Hepatocyte (in vitro differentiated cells): ENCODE data around the gene SLC13A1. TPM values are rescaled to one million over a fixed set of nuclear protein-coding genes. Genes with fewer than 3 reads are reported as not detected.

Experiments
- DNase-seq: peaks from one replicate; pipeline ENCODE4 v3.0.0-alpha.2; 2016; ENCODE audit warnings: low spot score
- H2AFZ ChIP-seq: fragments of 200-600 bp; sonication (generic); 2 replicates; pipeline ENCODE4 v1.6.0; 2016; ENCODE audit warnings: antibody characterized with exemption, mild to moderate bottlenecking
- H3K27ac ChIP-seq: fragments of 200-600 bp; sonication (generic); 2 replicates; pipeline ENCODE4 v1.5.1; 2016; ENCODE audit warnings: mild to moderate bottlenecking
- H3K27me3 ChIP-seq: fragments of 200-600 bp; sonication (generic); 2 replicates; pipeline ENCODE4 v1.6.1; 2016
- H3K36me3 ChIP-seq: fragments of 200-600 bp; sonication (generic); replicated peaks from 2 replicates; pipeline ENCODE4 v1.5.1; 2016; ENCODE audit warnings: low read depth; ENCODE audit not compliant: insufficient read depth
- H3K4me1 ChIP-seq: fragments of 200-600 bp; sonication (generic); 2 replicates; pipeline ENCODE4 v1.5.1; 2016; ENCODE audit warnings: mild to moderate bottlenecking, moderate library complexity; ENCODE audit not compliant: insufficient read depth
- H3K4me2 ChIP-seq: fragments of 200-600 bp; sonication (generic); 2 replicates; pipeline ENCODE4 v1.6.0; 2016
- H3K4me3 ChIP-seq: fragments of 200-600 bp; sonication (generic); 2 replicates; pipeline ENCODE4 v1.5.1; 2016; ENCODE audit warnings: mild to moderate bottlenecking
- H3K79me2 ChIP-seq: fragments of 200-600 bp; sonication (generic); 2 replicates; pipeline ENCODE4 v1.6.0; 2017; ENCODE audit warnings: mild to moderate bottlenecking
- H3K9me2 ChIP-seq: fragments of 200-600 bp; sonication (generic); replicated peaks from 2 replicates; pipeline ENCODE4 v1.6.0; 2017; ENCODE audit warnings: mild to moderate bottlenecking; ENCODE audit not compliant: insufficient read depth
- H3K9me3 ChIP-seq: fragments of 200-600 bp; sonication (generic); 2 replicates; pipeline ENCODE4 v1.5.1; 2016; ENCODE audit warnings: low read depth, mild to moderate bottlenecking
- H4K20me1 ChIP-seq: fragments of 200-600 bp; sonication (generic); 2 replicates; pipeline ENCODE4 v1.6.0; 2016; ENCODE audit warnings: mild to moderate bottlenecking; ENCODE audit not compliant: insufficient read depth, poor library complexity, severe bottlenecking
- EZH2 ChIP-seq: fragments of 200-600 bp; sonication (generic); IDR thresholded peaks from 2 replicates; pipeline ENCODE4 v1.6.1; 2016; ENCODE audit warnings: antibody characterized with exemption, mild to moderate bottlenecking, borderline replicate concordance
- EZH2phosphoT487 ChIP-seq: fragments of 200-600 bp; sonication (generic); IDR thresholded peaks from one replicate; pipeline ENCODE4 v1.6.1; 2018; ENCODE audit warnings: antibody characterized with exemption, mild to moderate bottlenecking, low read depth, moderate library complexity; ENCODE audit not compliant: unreplicated experiment, severe bottlenecking
- WGBS: methylation state at CpG from one replicate; pipeline ENCODE4 v1.1.6; 2016; ENCODE audit warnings: low lambda C conversion rate; ENCODE audit errors: missing lambda C conversion rate; 5-methylcytosine and 5-hydroxymethylcytosine counted together
- polyA plus RNA-seq: library from polyadenylated mRNA; unstranded; fragments of >200 nt; fragmentation: Nextera tagmentation; extraction: Ambion mirVana; gene quantifications from 2 replicates; pipeline ENCODE4 v1.2.1, GENCODE V29; 2016
- total RNA-seq: library from RNA; depleted of rRNA; stranded (reverse); fragments of >200 nt; gene quantifications from 2 replicates; pipeline ENCODE4 v1.2.3, GENCODE V29; 2014
- TF ChIP-seq, protein P1 (sequence below): fragments of 200-600 bp; sonication (generic); IDR thresholded peaks from 2 replicates; pipeline ENCODE4 v1.5.1; 2016; ENCODE audit warnings: antibody characterized with exemption, mild to moderate bottlenecking; ENCODE audit not compliant: poor library complexity

SLC13A1 gene
- total and polyA plus RNA-seq, 2 experiments from 2014 or later, result 0.07 TPM; not detected in 1

DNA sequence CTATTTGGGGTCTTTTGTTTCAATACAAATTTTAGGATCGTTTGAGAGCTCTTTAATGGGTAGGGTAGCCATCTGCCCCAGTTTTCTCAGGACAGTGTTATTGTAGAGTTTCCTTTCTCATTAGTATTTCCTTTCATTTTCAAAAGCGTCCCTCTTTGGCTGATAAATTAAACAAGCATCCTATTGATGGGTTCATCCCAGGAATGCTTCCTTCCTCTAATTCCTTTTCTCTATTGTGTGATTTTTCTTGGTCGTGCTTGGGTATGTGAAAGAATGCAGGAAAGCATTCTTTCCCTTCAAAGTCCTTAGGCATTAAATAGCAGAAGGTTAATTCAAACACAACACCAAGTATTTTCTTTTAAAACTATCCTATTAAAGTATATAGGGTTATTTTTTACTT, 14.0 kb downstream of the SLC13A1 start:
- Histone ChIP-seq H3K9me3 (peaks cover 4% of the 10 kb centered on the region), H3K4me1 (no peaks in the 10 kb centered on the region), H3K27ac (no peak overlapping the region), H3K4me3 (no peak overlapping the region), H2AFZ (no peak overlapping the region), H4K20me1 (no peaks in the 10 kb centered on the region), H3K36me3 (no peaks in the 10 kb centered on the region), H3K4me2 (no peak overlapping the region), H3K27me3 (no peaks in the 10 kb centered on the region), H3K9me2 (no peaks in the 10 kb centered on the region), H3K79me2 (no peaks in the 10 kb centered on the region)
- no peak for TF ChIP-seq EZH2
- TF ChIP-seq, protein P1, sequence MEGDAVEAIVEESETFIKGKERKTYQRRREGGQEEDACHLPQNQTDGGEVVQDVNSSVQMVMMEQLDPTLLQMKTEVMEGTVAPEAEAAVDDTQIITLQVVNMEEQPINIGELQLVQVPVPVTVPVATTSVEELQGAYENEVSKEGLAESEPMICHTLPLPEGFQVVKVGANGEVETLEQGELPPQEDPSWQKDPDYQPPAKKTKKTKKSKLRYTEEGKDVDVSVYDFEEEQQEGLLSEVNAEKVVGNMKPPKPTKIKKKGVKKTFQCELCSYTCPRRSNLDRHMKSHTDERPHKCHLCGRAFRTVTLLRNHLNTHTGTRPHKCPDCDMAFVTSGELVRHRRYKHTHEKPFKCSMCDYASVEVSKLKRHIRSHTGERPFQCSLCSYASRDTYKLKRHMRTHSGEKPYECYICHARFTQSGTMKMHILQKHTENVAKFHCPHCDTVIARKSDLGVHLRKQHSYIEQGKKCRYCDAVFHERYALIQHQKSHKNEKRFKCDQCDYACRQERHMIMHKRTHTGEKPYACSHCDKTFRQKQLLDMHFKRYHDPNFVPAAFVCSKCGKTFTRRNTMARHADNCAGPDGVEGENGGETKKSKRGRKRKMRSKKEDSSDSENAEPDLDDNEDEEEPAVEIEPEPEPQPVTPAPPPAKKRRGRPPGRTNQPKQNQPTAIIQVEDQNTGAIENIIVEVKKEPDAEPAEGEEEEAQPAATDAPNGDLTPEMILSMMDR, result no peak
- no peak for TF ChIP-seq EZH2phosphoT487
- WGBS, result 87% methylated on average over 3 of the region's 3 CpGs
- no peak for DNase-seq

DNA sequence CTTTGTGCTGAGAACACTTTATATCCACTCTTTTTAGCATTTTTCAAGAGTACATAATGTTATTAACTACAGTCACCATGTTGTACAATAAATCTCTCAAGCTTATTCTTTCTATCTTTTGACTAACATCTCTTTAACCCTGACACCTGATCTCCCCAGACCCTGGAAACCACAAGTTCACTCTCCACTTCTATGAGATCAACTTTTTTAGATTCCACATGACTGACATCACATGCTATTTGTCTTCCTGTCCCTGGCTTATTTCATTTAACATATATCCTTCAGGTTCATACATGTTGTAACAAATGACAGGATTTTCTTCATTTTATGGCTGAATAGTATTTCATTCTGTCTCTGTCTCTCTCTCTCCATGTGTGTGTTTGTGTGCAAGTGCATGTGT, 15.5 kb downstream of the SLC13A1 start:
- no peak overlapping the region for H2AFZ ChIP-seq
- no peak overlapping the region for H3K27ac ChIP-seq
- no peaks in the 10 kb centered on the region for H3K36me3 ChIP-seq
- H3K27me3 ChIP-seq, result no peaks in the 10 kb centered on the region
- H3K4me3 ChIP-seq, result no peak overlapping the region
- H3K9me3 ChIP-seq, result peaks cover 4% of the 10 kb centered on the region
- no peaks in the 10 kb centered on the region for H4K20me1 ChIP-seq
- H3K4me1 ChIP-seq, result no peaks in the 10 kb centered on the region
- H3K4me2 ChIP-seq, result no peak overlapping the region
- H3K79me2 ChIP-seq, result no peaks in the 10 kb centered on the region
- H3K9me2 ChIP-seq, result no peaks in the 10 kb centered on the region
- TF ChIP-seq EZH2, result no peak
- TF ChIP-seq, protein P1, result no peak
- DNase-seq, result no peak

DNA sequence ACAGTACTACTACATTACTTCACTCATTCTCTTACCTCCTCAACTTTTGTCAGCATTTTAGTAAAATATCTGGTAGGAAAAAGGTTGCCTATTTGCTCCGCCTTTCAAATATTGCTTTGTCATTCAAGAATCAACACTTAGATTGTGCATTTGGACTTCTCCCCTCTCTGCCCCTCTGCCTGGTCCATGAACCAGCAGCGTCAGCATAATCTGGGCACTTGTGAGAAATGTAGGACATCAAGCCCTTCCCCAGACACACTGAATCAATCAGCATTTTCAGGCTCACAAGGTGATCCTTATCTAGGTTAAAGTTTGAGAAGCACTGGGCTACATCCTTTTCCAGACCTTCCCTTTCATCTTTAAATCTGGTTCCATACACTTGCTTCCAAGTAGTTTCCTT, 16.3 kb downstream of the SLC13A1 start:
- Histone ChIP-seq H3K79me2 (no peaks in the 10 kb centered on the region), H3K27me3 (no peaks in the 10 kb centered on the region), H4K20me1 (no peaks in the 10 kb centered on the region), H2AFZ (no peak overlapping the region), H3K27ac (no peak overlapping the region), H3K4me1 (no peaks in the 10 kb centered on the region), H3K9me2 (no peaks in the 10 kb centered on the region), H3K36me3 (no peaks in the 10 kb centered on the region), H3K4me3 (no peak overlapping the region), H3K9me3 (peaks cover 4% of the 10 kb centered on the region), H3K4me2 (no peak overlapping the region)
- TF ChIP-seq EZH2, result no peak
- TF ChIP-seq, protein P1, result no peak
- no peak for TF ChIP-seq EZH2phosphoT487
- DNase-seq, result no peak
- WGBS, result 80% methylated on average over 2 of the region's 2 CpGs

DNA sequence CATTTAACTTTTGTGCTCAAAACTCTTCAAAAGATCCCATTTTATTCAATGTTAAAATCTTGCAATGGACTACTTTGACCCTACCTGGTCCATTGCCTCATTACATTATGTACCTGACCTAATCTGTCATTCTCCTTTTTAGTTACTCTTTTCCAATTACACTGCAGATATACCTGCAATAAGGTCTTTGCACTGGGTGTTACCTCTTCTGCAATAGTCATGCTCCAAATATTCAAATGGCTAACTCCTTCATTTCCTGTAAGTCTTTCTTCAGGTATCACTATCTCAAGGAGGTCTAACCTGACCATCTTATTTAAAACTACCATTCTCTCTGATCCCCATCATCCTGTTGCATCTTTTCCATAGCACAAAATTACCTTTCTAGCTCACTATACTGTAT, 22.3 kb downstream of the SLC13A1 start:
- TF ChIP-seq EZH2phosphoT487 (no peak), EZH2 (no peak)
- TF ChIP-seq, protein P1, result no peak
- Histone ChIP-seq H2AFZ (no peak overlapping the region), H3K27me3 (no peaks in the 10 kb centered on the region), H3K27ac (no peak overlapping the region), H3K4me3 (no peak overlapping the region), H3K9me3 (no peaks in the 10 kb centered on the region), H3K36me3 (no peaks in the 10 kb centered on the region), H3K79me2 (no peaks in the 10 kb centered on the region), H3K4me1 (no peaks in the 10 kb centered on the region), H4K20me1 (no peaks in the 10 kb centered on the region), H3K4me2 (no peak overlapping the region), H3K9me2 (no peaks in the 10 kb centered on the region)
- no peak for DNase-seq
